Activated naive CD8-positive, alpha-beta T cell treated with anti-CD3 and anti-CD28 coated beads, Interleukin-2, amount 10 ng/mL, durations not matched to agents 7 days and 5 days (primary cell): ENCODE data around the gene CRMP1. TPM values are rescaled to one million over a fixed set of nuclear protein-coding genes. Genes with fewer than 3 reads are reported as not detected.
"Not testable (repeated sequence)": the region's sequence is repeated elsewhere in the genome, so short reads cannot be mapped to it uniquely, and the experiment has no call there.

Experiments used
- ATAC-seq: fragments of 150-1000 bp; cut with Tn5 transposase; one replicate; pipeline ENCODE4 v1.10.0; 2021; ENCODE audit warnings: low read depth, moderate library complexity
- POLR2A ChIA-PET: fragments of 350-600 bp; sonication (Branson Sonifier 250); formaldehyde crosslinking; loops from one replicate; lab custom pipeline; 2021; ENCODE audit warnings: antibody characterized with exemption; lab: Charles Lee
- DNase-seq: peaks from one replicate; pipeline ENCODE4 v3.0.0; 2021
- H3K27ac Mint-ChIP-seq: one replicate; pipeline ENCODE4 v1.8.0; 2022; ENCODE audit warnings: mild to moderate bottlenecking, mixed read lengths
- H3K27me3 Mint-ChIP-seq: one replicate; pipeline ENCODE4 v1.8.0; 2022; ENCODE audit warnings: mild to moderate bottlenecking, moderate library complexity, mixed read lengths
- H3K36me3 Mint-ChIP-seq: one replicate; pipeline ENCODE4 v1.8.0; 2021; ENCODE audit warnings: mild to moderate bottlenecking, mixed read lengths
- H3K4me1 Mint-ChIP-seq: one replicate; pipeline ENCODE4 v1.8.0; 2021; ENCODE audit warnings: mixed read lengths
- H3K4me3 Mint-ChIP-seq: one replicate; pipeline ENCODE4 v1.8.0; 2022; ENCODE audit warnings: mild to moderate bottlenecking, moderate library complexity, mixed read lengths
- H3K9me3 Mint-ChIP-seq: one replicate; pipeline ENCODE4 v1.8.0; 2021; ENCODE audit warnings: mixed read lengths
- total RNA-seq, 2 experiments: library from RNA; stranded (reverse); gene quantifications; one replicate each; pipeline ENCODE4 v1.2.3, GENCODE V29; 2021

CRMP1 gene
- total RNA-seq, 2 experiments from 2014 or later: not detected

DNA sequence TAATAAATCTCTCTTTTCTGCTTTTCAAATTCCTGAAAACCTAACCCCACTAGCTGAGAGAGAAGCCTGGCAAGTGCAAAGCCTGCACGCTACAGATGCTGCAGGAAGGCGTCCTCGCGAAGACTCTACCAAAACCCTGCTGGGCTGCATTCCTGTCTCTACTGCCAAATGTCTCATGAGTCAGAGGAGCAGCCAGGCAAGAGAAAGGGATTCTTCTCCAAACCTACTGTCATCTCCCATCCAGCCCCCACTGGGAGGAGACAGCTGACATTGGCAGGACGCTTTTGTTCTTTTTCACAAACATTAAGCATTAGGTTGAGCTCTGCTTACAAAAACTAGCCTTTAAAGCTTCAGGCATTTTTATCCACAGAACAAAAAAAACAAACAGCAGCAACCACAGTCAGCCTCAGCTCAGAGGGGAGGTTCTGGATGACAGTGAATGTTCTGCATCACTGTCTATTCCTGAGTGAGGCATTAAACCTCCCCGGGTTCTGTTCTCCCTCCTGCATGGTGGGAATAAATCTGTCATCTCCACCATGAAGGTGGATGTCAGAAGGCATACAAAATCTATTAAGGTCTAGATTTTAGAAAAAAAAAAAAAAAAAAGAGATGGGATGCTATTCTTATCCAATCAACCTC lies 18.0 kb downstream of the CRMP1 start:
- DNase-seq (no peak), ATAC-seq (no peak)
- Mint-ChIP-seq H3K9me3 (peaks cover 7% of the 10 kb centered on the region), H3K27ac (no peak overlapping the region), H3K4me3 (no peak overlapping the region), H3K27me3 (peaks cover 9% of the 10 kb centered on the region), H3K4me1 (peaks cover 2% of the 10 kb centered on the region), H3K36me3 (no peaks in the 10 kb centered on the region)
- POLR2A ChIA-PET: interaction anchor here (0.6 kb wide), 1 partner anchor 14 kb away, joined by 4 read pairs; no protein-coding TSS in a partner anchor

DNA sequence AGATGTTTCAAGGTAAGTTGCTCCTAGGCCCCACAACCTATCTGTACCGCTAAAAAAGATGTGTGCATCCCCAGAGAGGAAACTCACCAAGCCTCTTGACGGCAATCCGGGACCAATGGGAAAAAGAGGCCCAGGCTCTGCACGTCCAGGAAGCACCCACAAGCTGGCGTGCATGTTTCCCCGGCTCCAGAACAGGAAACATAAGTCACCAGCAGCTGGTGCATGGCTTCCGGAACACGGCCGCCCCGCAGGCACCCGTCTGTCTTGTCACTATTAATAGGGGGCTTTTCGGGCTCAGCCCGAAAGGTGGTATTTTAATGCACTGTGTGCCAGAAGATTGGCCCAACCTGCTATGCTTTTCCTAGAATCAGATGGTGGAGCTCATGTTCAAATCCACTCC lies 22.2 kb downstream of the CRMP1 start:
- ATAC-seq (no peak), DNase-seq (no peak)
- H3K4me3 Mint-ChIP-seq: no peak overlapping the region
- no peaks in the 10 kb centered on the region for H3K36me3 Mint-ChIP-seq
- peaks cover 12% of the 10 kb centered on the region for H3K27me3 Mint-ChIP-seq
- peaks cover 11% of the 10 kb centered on the region for H3K4me1 Mint-ChIP-seq
- no peak overlapping the region for H3K27ac Mint-ChIP-seq
- POLR2A ChIA-PET: no interaction called here
- peaks cover 7% of the 10 kb centered on the region for H3K9me3 Mint-ChIP-seq

DNA sequence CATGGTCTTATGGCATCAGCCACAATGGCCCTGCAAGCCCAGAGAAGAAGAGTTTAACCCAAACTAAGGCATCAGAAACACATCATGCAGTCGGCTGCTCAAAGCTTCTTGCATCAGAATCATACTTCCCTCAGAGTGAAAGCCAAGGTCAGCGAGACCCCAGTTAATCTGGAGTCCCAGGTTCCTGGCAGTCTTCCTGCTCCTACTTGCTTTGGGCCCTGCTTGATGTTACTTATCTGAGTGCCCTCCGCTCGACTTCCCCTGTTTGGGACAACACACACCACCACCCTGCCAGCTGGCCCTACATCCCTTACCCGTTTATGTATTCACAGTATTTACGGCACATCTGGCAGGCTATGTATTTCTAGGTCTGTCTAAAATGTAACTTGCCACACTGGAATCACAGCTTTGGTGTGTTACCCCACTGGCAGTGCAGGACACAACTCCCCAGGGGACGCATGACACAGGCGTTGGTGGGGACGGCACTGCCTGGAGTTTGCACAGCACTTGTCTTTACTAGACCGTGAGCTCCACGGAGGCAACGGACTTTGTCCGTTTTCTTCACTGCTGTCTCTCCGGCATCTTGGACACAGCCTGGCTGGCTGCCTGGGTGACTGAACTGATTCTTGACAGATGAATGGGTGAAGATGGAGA lies 22.8 kb downstream of the CRMP1 start:
- H3K27me3 Mint-ChIP-seq: peaks cover 12% of the 10 kb centered on the region
- peaks cover 7% of the 10 kb centered on the region for H3K9me3 Mint-ChIP-seq
- DNase-seq (no peak), ATAC-seq (no peak)
- POLR2A ChIA-PET: no interaction called here
- H3K36me3 Mint-ChIP-seq: no peaks in the 10 kb centered on the region
- no peak overlapping the region for H3K4me3 Mint-ChIP-seq
- H3K27ac Mint-ChIP-seq: no peak overlapping the region
- H3K4me1 Mint-ChIP-seq: peaks cover 11% of the 10 kb centered on the region

DNA sequence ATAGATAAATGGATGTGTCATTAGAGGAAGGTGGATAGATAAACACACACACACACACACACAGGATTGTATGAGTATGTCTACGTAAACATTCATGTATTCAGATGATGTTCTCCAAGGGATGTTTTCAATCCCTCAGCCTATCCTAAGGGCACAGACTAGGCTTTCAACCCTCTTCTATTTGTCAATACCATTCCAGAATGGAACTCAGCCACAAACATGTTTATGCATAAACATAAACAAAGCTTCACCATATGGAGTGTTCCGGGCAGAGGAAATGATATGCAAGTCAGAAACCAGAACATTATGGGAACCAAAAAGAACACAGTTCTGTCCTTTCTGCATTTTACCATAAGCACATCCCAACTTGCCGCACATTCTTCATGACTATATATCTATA lies 25.0 kb downstream of the CRMP1 start:
- H3K36me3 Mint-ChIP-seq: no peaks in the 10 kb centered on the region
- H3K4me3 Mint-ChIP-seq: no peak overlapping the region
- peaks cover 5% of the 10 kb centered on the region for H3K27me3 Mint-ChIP-seq
- H3K27ac Mint-ChIP-seq: no peak overlapping the region
- DNase-seq (no peak), ATAC-seq (no peak)
- POLR2A ChIA-PET: no interaction called here
- peaks cover 17% of the 10 kb centered on the region for H3K4me1 Mint-ChIP-seq
- peaks cover 2% of the 10 kb centered on the region for H3K9me3 Mint-ChIP-seq

DNA sequence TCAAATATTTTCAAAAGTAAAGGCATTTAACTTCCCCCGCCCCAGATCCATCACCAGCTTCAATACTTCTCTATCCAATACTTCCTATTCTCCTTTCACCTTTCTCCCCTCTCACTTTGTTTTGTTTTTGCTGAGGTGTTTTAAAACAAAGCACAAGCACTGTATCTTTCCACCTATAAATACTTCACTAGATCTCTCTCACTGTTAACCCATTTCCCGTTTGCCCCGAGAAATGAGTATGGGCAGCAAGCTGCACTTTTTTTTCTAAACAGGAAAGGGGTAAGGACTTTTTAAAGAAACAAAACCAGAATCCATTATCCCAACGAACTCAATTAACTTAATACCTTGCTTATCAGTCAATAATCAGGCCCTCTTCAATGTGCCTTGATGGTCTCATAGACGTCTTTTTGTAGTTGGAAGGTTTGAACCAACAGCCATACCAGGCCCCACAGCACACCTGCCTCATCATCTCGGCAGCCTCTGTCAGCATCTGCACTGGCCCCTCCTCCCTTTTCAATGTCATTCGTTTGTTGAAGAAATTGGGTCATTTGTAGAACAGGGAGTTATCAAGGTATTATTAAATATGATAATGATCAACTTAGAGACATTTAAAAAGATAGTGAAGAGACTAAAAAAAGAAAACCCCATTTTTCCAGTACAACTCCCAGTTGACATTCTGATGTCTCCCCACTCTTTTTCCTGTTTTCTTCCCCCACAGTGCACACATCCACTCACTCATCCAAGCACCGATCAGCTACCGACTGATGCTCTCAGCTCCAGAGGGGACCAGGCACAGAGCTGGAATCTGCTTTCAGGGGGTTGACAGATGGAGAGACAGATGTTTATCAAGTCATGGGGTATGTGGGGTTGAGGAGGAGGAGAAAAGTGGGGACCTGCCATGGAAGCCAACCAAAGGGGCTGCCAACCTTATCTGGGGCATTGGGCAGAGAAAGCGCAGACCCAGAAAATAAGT lies 25.8 kb downstream of the CRMP1 start:
- no peaks in the 10 kb centered on the region for H3K36me3 Mint-ChIP-seq
- no peak overlapping the region for H3K27ac Mint-ChIP-seq
- H3K4me3 Mint-ChIP-seq: peak overlapping the region; percentile 19
- POLR2A ChIA-PET: no interaction called here
- DNase-seq (no peak), ATAC-seq (no peak)
- peaks cover 5% of the 10 kb centered on the region for H3K27me3 Mint-ChIP-seq
- H3K9me3 Mint-ChIP-seq: peaks cover 2% of the 10 kb centered on the region
- peaks cover 17% of the 10 kb centered on the region for H3K4me1 Mint-ChIP-seq

DNA sequence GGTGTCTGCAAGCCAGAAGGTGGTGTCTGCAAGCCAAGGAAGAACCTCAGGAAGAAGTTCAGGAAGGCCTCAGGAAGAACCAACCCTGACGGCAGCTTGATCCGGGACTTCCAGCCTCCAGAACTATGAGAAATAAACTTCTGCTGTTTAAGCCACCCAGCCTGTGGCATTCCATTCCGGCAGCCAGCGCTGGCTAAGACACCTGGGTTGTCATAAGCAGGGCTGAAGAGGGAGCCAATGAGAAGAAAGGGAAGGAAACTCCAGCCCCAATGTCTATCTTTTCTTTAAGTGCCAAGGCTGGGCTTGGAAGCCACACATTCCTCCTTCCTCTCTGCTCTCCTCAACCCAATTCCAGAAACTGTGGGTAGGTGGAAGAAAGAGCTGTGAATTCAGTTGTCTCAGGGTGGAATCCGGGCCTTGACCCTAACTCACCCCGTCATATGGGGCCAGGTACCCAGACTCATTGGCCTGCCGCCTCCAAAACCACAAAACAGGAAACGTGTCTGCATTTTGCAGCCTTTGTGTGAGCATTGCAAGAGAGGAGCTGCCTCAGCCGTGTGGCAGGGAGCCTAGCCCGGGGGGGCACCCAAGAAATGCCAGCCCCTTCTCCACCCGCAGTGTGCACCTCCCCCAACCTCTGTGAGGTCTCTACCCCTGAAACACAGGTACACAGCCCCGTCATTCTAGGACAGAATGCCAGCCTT lies 26.8 kb downstream of the CRMP1 start:
- POLR2A ChIA-PET: no interaction called here
- Mint-ChIP-seq H3K27ac (no peak overlapping the region), H3K27me3 (peaks cover 5% of the 10 kb centered on the region), H3K9me3 (no peaks in the 10 kb centered on the region), H3K36me3 (no peaks in the 10 kb centered on the region), H3K4me3 (no peak overlapping the region), H3K4me1 (peaks cover 17% of the 10 kb centered on the region)
- DNase-seq: no peak
- ATAC-seq: peak; percentile 43

DNA sequence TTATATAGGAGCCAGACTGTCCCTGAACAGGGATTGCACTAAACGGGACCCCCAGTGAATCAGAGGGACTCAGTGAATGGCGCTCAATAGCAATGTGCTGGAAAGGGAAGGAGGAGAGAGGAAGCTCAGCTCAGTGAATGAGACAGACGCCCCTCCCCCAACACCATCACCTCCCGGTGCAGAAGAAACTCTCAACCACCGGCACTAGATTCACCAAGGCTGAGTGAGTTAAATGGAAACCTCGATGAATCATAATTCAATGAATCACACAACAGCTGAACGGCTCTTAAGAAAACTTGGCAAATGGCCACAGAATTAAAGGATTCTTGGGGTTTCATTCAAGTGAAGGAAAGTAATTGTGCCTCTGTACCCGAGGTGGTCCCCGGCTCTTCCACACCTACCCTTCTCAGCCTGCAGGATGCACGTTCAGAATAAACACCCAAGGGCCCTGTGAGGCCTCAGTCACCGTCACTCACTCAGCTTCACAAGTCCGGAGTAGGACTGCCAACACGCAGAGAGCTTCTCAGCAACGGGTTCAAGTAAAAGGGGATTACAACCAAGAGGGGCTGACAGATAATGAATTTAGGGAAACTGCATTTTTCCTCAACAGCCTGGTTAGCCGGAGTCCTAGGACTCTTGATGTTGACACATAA lies 29.3 kb downstream of the CRMP1 start:
- Mint-ChIP-seq H3K27ac (no peak overlapping the region), H3K9me3 (no peaks in the 10 kb centered on the region), H3K4me1 (peaks cover 15% of the 10 kb centered on the region), H3K36me3 (no peaks in the 10 kb centered on the region), H3K27me3 (peaks cover 2% of the 10 kb centered on the region), H3K4me3 (no peak overlapping the region)
- ATAC-seq: peak; percentile 81
- POLR2A ChIA-PET: no interaction called here
- DNase-seq: no peak

DNA sequence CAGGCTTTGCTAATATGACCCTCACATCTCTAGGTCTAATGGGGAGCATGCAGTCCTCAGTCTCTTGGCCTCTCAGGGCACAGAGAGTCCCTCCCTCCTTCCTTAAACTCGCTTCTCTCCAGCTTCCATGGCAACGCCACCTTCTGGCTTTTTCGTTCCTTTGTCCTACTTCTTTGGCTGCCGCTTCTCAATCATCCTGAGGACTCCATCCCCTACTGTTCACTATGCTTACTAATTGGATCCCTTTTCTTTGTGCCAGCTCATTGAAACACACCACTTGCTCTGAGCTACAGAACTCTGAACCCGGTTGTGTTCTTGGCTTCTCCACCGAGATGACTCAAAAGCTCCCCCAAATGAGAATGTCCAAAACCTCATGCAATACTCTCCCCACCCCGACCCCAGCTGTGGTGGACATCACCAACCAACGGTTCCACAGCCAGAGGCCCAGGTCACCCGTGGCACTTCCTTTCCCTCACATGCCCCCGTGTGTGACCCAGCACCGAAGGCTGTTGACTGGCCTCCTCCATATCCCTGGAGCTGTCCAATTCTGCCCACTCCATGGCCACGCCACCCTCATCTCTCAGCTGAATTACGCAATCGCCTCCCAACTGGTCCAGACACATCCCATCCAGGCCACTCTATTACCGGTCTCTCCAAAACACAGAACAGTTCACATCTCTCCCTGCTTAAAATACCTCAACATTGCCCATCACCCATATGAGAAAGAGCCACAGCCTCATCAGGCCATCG lies 34.7 kb downstream of the CRMP1 start:
- ATAC-seq (no peak), DNase-seq (no peak)
- Mint-ChIP-seq H3K4me1 (no peaks in the 10 kb centered on the region), H3K4me3 (no peak overlapping the region), H3K27ac (no peak overlapping the region), H3K36me3 (no peaks in the 10 kb centered on the region), H3K9me3 (no peaks in the 10 kb centered on the region), H3K27me3 (no peaks in the 10 kb centered on the region)
- POLR2A ChIA-PET: no interaction called here

DNA sequence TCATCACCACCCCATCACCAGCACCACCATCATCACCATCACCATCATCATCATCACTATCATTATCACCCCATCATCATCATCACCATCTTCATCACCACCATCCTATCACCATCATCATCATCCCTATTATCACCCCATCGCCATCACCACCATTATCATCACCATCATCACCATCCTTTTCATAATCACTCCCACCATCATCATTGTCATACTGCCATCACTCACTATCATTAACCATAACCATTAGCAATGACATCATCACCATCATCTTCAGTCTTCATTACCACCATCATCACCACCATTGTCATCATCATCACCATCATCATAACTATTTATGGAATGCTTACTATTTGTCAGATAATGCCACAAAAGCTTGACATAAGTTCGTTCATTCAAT lies 35.7 kb downstream of the CRMP1 start:
- Mint-ChIP-seq H3K4me3 (no peak overlapping the region), H3K27ac (no peak overlapping the region), H3K9me3 (no peaks in the 10 kb centered on the region), H3K27me3 (no peaks in the 10 kb centered on the region), H3K4me1 (no peaks in the 10 kb centered on the region), H3K36me3 (no peaks in the 10 kb centered on the region)
- POLR2A ChIA-PET: no interaction called here
- DNase-seq (no peak), ATAC-seq (no peak)

DNA sequence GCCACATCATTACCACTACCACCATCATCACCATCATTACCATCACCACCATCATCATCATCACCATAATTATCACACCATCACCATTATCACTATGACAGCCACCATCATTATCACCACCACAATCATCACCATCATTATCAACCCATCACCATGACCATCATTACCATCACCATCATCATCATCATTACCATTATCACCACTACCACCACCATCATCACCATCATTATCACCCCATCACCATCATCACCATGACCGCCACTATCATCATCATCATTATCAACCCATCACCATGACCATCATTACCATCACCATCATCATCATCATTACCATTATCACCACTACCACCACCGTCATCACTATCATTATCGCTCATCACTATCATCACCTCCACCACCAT lies 36.5 kb downstream of the CRMP1 start:
- POLR2A ChIA-PET, H3K4me3 Mint-ChIP-seq, ATAC-seq, H3K36me3 Mint-ChIP-seq, H3K27ac Mint-ChIP-seq, DNase-seq, H3K9me3 Mint-ChIP-seq, H3K27me3 Mint-ChIP-seq, H3K4me1 Mint-ChIP-seq: not testable (repeated sequence)

DNA sequence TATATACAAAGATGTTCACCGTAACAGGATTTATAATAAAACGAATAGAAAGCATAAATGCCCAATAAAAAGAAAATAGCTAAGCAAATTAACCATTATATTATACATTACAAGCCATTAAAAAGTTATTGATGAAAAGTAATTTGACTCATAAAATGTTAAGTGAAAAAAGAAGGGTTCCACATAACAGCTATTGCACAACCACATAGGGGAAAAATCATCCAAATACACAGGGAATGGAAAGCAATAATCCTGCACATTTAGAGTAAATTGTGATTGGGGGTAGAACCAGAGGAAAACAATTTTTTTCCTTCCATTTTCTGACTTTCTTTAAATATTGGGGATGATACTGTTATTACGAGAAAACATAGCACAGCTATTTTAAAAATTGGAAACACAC lies 38.0 kb downstream of the CRMP1 start:
- no peak overlapping the region for H3K27ac Mint-ChIP-seq
- H3K4me1 Mint-ChIP-seq: no peaks in the 10 kb centered on the region
- ATAC-seq: no peak
- H3K4me3 Mint-ChIP-seq: no peak overlapping the region
- POLR2A ChIA-PET: no interaction called here
- DNase-seq: no peak
- no peaks in the 10 kb centered on the region for H3K9me3 Mint-ChIP-seq
- no peaks in the 10 kb centered on the region for H3K36me3 Mint-ChIP-seq
- H3K27me3 Mint-ChIP-seq: no peaks in the 10 kb centered on the region

DNA sequence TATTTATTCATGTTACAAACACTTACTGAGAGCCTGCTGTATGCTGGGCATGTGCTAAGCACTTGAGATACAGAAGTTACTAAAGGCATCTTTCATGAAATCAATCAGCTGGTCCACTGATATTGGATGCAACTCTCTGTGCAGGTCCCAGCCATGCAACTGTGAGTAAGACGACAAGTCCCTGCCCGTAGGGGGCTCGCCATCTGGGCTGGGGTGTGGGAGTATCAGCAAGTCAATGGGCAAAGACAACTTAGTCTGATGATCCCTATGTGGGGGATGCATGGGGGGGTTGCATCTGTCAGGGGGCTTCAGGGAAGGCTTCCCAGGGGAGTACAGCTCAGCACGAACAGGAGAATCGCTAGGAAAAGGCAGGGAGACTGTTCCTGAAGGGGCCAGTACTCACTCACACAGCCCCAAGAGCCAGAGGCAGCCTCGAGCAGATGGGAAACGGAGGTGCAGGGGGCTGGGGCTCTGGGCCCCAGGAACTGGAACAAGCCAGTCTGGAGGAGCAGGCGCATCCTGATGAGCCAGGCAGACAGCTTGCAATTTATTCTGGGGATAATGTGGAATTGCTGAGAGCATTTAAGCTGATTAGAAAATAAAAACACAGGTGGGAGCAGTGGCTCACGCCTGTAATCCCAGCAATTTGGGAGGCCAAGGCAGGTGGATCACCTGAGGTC lies 40.2 kb downstream of the CRMP1 start:
- no peak for DNase-seq
- POLR2A ChIA-PET: no interaction called here
- no peak for ATAC-seq
- H3K4me1 Mint-ChIP-seq: no peaks in the 10 kb centered on the region
- H3K27ac Mint-ChIP-seq: no peak overlapping the region
- H3K27me3 Mint-ChIP-seq: no peaks in the 10 kb centered on the region
- no peaks in the 10 kb centered on the region for H3K9me3 Mint-ChIP-seq
- no peak overlapping the region for H3K4me3 Mint-ChIP-seq
- no peaks in the 10 kb centered on the region for H3K36me3 Mint-ChIP-seq
